Retinal pigment epithelial cell (primary cell): ENCODE measurements around the gene PPP1R12C.

Source experiments
- DNase-seq: peaks from one replicate; pipeline ENCODE4 v3.0.0-alpha.2; 2010; ENCODE audit warnings: low read depth
- H3K4me3 ChIP-seq: 2 replicates; pipeline ENCODE4 v1.5.1; 2011; ENCODE audit warnings: mild to moderate bottlenecking, low read length, control low read depth, moderate library complexity
- TF ChIP-seq, protein P1 (sequence below): conservative IDR thresholded peaks from 2 replicates; pipeline ENCODE4 v1.5.1; 2011; ENCODE audit warnings: low read depth, low read length, control low read depth, inconsistent platforms

PPP1R12C gene

DNA sequence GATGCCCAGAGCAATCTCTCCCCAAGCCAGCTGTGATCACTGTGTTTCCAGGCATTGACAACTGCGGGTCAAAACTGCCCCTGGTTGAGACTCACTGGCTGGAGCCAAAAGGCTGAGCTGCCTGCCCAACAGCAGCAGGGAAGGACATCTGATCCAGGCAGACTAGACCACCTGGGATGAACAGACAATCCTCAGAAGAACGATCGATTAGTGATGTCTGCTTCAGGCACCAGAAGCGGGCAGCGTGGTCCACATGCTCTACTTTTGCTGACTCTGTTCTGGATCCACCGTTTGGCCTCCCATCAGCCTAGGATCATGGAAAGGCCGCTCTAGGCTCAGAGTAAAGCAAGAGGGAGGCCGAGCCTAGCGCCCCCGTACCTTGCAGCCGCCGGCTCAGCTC, 69.5 kb downstream of the PPP1R12C start:
- H3K4me3 ChIP-seq, result no peak overlapping the region
- TF ChIP-seq, protein P1, sequence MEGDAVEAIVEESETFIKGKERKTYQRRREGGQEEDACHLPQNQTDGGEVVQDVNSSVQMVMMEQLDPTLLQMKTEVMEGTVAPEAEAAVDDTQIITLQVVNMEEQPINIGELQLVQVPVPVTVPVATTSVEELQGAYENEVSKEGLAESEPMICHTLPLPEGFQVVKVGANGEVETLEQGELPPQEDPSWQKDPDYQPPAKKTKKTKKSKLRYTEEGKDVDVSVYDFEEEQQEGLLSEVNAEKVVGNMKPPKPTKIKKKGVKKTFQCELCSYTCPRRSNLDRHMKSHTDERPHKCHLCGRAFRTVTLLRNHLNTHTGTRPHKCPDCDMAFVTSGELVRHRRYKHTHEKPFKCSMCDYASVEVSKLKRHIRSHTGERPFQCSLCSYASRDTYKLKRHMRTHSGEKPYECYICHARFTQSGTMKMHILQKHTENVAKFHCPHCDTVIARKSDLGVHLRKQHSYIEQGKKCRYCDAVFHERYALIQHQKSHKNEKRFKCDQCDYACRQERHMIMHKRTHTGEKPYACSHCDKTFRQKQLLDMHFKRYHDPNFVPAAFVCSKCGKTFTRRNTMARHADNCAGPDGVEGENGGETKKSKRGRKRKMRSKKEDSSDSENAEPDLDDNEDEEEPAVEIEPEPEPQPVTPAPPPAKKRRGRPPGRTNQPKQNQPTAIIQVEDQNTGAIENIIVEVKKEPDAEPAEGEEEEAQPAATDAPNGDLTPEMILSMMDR, result no peak
- no peak for DNase-seq

DNA sequence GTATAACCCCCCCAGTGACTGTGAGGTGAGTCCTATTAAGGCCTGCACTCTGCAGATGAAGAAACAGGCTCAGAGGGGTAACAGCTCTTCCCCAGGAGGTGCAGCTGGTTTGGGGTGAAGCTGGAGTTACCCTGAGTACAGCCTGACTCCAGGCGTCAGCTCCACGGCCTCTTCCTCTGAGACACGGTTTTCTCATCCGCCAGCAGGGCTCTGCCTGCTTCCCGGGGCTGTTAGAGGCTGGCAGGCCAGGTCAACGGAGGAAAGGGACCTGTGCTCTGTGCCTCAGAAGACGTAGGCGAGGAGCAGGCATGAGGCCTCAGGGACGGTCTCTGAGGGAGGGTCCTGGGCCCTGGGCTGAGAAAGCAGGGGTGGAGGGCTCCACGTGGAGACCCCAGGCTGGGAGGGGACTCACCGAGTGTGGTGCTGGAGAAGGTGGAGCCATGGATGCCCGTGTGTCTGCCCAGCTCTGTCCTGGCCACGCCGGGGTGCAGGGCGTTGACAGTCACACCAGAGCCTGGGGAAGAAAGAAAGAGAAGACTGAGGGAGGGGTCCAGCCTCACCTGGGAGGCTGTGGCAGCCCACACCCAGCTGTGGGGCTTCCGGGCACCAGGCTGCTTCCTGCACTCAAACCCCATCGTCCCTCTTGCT, 70.3 kb downstream of the PPP1R12C start:
- DNase-seq, result no peak
- TF ChIP-seq, protein P1, result no peak
- no peak overlapping the region for H3K4me3 ChIP-seq

DNA sequence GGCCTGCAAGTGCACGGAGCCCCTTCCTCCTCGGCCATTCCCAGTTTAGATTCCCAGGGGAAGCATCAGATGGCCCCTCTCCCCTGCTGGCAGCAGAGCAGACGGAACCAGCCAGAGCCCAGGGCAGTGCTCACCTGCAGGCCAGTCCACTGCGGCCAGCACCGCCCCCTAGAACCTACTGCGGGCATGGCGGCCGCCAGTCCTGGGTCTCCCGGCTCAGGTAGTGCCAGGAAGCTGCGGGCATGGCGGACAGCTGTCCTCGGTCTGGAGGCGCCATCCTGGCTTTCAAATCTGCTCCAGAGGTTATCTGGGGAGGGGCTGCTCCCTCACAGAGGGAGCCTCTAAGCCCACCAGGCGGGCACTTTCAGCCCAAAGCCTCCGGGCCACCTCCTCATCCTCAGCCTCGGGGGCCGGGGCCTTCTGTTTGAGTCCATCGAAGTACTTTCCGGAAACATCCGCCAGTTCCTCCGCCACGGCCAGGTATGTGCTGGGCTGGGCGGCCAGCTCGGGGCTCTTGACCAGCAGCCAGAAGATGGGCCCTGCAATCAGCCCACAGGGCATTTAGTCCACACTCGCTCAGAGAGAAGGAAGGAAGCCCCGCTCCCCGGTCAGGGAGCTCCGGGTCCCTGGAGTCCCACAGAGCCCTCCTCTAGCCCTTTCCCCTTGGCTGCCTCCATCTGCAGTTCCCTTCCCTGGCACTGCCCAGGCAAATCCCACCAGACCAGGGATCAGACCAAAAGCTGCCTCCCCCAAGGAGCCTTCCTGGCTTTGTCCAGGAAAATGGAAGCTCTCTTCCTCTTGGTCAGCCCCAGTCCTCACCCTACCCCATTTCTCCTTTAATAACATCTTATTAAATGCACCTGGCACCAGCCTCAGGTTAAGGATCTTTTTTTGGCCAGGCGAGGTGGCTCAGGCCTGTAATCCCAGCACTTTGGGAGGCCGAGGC, 72.4 kb downstream of the PPP1R12C start:
- TF ChIP-seq, protein P1, result no peak
- no peak overlapping the region for H3K4me3 ChIP-seq
- DNase-seq, result no peak

DNA sequence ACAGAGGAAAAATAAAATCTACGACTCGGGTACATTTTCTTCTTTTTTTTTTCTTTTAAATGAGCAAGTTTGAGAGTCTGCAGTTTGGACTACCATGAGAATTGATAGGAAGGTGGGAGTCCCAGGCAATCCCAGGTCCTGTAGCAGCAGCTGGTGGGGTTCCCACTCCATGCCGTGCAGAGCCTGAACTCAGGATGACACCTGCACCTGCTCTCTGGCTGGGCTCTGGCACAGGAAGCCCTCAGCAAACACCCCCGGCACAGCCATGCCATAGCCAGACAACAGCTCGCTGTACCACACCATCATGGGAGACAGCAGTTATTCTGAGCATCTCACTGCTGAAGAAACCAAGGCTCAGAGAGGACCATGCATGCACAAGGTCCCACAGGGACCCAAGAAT, 73.2 kb downstream of the PPP1R12C start:
- no peak overlapping the region for H3K4me3 ChIP-seq
- TF ChIP-seq, protein P1, result no peak
- no peak for DNase-seq

DNA sequence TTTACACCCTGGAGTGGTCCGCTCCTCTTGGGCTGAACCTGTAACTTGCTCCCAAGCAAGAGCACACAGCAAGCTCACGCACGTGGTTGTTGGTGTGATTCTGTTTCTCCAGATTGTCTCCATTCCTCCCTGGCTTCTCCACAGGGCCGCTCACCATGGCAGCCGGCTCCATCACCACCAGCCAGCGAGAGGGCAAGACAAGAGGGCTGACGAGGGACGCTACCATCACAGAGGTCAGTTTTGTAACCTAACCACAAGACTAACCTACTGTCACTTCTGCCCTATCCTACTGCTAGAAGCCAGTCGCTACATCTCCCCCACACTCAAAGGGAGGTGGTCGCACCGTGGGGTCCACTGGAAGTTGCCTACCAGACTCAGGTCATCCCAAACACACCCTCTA, 74.7 kb downstream of the PPP1R12C start:
- TF ChIP-seq, protein P1, result no peak
- no peak overlapping the region for H3K4me3 ChIP-seq
- DNase-seq, result no peak

DNA sequence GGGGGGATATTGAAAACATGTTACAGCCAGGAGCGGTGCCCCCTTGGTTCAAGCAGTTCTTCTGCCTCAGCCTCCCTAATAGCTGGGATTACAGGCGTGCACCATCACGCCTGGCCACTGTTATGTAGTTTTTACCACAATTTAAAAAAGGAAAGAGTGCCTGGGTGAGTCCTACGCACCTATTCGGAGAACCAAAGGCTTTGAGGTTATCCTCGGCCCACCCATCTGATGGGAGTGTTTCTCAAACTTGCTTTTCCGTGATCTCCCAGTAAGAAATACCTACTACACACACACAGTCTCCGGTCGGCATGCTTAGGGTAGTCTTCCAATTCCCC, 75.1 kb downstream of the PPP1R12C start:
- H3K4me3 ChIP-seq, result no peak overlapping the region
- no peak for DNase-seq
- TF ChIP-seq, protein P1, result no peak
